T-helper 22 cell (primary cell): ENCODE results near the gene FBP1.

Experiments used
- DNase-seq: peaks from one replicate; pipeline ENCODE4 v3.0.0-alpha.2; 2020; ENCODE audit warnings: low read depth

The FBP1 gene

GRCh38 chr9:94656200-94656599 lies 16.9 kb upstream of the FBP1 start:
- no peak for DNase-seq

GRCh38 chr9:94655739-94656138 lies 16.4 kb upstream of the FBP1 start:
- DNase-seq = no peak

GRCh38 chr9:94654165-94654894 lies 15.0 kb upstream of the FBP1 start:
- no peak for DNase-seq

- DNase-seq = no peak
Measured at GRCh38 chr9:94650949-94651348, 11.6 kb upstream of the FBP1 start.

GRCh38 chr9:94649100-94649819 lies 9.9 kb upstream of the FBP1 start:
- no peak for DNase-seq

GRCh38 chr9:94648185-94648584 lies 8.9 kb upstream of the FBP1 start:
- no peak for DNase-seq

- DNase-seq = no peak
Measured at GRCh38 chr9:94645901-94646300, 6.6 kb upstream of the FBP1 start.

- DNase-seq = no peak
Measured at GRCh38 chr9:94644543-94644942, 5.2 kb upstream of the FBP1 start.

GRCh38 chr9:94643741-94644140 lies 4.4 kb upstream of the FBP1 start:
- DNase-seq = no peak

- DNase-seq = no peak
Measured at GRCh38 chr9:94643176-94643575, 3.9 kb upstream of the FBP1 start.

GRCh38 chr9:94642501-94642900 lies 3.2 kb upstream of the FBP1 start:
- no peak for DNase-seq

- DNase-seq = no peak
Measured at GRCh38 chr9:94639999-94640376, 670 bp upstream of the FBP1 start.

- no peak for DNase-seq
Measured at GRCh38 chr9:94638335-94639060, 820 bp downstream of the FBP1 start.

- no peak for DNase-seq
Measured at GRCh38 chr9:94632737-94633136, 6.6 kb downstream of the FBP1 start.

GRCh38 chr9:94631599-94631998 lies 7.7 kb downstream of the FBP1 start:
- DNase-seq = no peak

- no peak for DNase-seq
Measured at GRCh38 chr9:94630833-94631232, 8.5 kb downstream of the FBP1 start.

GRCh38 chr9:94630281-94630680 lies 9.0 kb downstream of the FBP1 start:
- no peak for DNase-seq

- DNase-seq = no peak
Measured at GRCh38 chr9:94627287-94627686, 12.0 kb downstream of the FBP1 start.

GRCh38 chr9:94625835-94626234 lies 13.5 kb downstream of the FBP1 start:
- DNase-seq = no peak

- DNase-seq = no peak
Measured at GRCh38 chr9:94624629-94625028, 14.7 kb downstream of the FBP1 start.

- DNase-seq = no peak
Measured at GRCh38 chr9:94623253-94623652, 16.1 kb downstream of the FBP1 start.

GRCh38 chr9:94622087-94622800 lies 17.1 kb downstream of the FBP1 start:
- no peak for DNase-seq

GRCh38 chr9:94619026-94619425 lies 20.3 kb downstream of the FBP1 start:
- no peak for DNase-seq
